Umbilical cord (tissue), 2 donors: Measurements from ENCODE around the gene NET1. TPM values are rescaled to one million over a fixed set of nuclear protein-coding genes. Genes with fewer than 3 reads are reported as not detected.
A peak's percentile ranks its signal among the peaks of the same experiment; 100 is the strongest.

ENCODE experiments used
- DNase-seq: peaks from one replicate; pipeline ENCODE4 v3.0.0-alpha.2; 2015; ENCODE audit warnings: low spot score
- total RNA-seq: library from RNA; depleted of rRNA; stranded (reverse); fragments of >200 nt; gene quantifications from one replicate; pipeline ENCODE4 v1.2.3, GENCODE V29; 2014; ENCODE audit warnings: low replicate concordance; ENCODE audit not compliant: insufficient read depth

NET1 gene
- total RNA-seq, 1 donor from 2014 or later = 63.6 TPM

DNA sequence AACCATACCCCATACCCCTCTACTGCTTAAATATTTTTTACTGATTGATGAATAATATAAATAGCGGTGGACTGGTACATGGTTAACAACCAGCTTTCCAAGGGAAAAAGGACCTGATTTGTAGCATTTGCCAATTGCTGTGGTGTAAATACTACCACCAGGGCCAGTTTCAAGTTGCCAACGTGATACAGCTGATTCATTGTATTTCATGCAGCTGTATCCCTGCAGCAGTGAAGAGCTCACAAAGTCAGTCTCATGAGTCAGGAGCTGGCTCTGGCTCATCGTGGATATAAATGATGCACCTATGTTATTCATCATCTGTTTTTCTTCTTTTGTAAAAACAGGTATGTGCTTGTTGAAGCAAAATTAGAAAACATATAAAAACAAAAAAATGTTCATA lies 71.8 kb downstream of the NET1 start:
- DNase-seq = no peak

DNA sequence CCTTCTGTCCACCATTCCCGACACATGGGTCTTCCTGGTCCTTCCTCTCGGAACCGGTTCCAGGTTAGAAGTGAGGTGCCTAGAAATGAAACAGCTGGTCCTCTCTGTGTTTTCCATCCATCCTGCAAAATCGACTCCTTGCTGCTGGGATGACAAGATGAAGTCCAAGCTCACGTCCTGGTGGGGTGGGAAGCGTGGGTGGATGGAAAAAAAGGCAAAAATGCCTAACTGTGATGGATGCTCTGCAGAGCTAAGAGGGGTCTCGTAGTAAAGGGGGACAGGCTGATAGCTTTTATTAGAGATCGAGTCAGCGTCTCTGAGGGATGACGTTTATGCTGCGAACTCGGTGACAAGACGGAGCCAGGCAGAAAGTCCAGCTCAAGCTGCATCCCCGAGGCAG lies 72.9 kb downstream of the NET1 start:
- no peak for DNase-seq

DNA sequence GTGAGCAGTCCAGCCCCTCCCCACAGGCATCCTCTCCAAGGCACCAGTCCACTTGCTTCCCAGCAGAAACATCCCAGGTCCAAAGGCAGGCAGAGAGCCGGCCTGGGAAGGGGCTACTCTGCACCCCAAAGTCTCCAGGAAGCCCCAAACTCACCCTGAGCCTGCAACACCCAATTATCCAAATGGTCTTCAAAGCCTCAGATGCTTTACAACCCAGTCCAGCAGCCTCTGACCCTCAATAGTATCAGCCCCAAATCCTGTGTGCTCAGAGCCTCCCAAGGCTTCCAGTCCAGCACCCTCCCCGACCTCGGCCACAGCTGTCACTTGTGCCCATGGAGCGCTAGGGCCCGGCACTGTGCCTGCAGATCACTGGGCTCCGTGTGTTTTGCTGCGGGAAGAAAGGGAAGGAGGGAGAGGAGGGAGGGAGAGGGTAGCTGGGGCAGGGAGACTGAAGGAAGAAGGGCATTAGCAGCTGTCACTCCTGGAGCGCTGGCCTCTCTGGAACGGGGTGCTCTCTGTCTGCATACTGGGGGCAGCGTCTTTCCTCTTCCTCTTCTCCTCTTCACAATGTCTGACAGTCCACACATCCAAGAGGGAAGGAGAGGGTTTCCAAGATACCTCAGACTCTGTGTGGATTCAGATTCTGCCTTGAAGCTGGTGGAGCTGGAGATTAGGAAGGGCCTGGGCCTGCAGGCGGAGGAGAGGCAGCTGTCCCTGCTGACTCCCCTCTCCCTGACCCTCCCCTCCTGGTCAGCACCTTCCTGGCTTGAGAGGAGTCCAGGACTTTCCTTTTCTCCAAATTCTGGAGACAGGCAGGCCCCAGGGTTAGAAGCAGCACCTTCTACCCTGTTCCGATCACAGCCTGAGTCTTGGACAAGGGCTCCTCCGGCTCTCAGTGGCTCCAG lies 73.8 kb downstream of the NET1 start:
- DNase-seq = no peak

DNA sequence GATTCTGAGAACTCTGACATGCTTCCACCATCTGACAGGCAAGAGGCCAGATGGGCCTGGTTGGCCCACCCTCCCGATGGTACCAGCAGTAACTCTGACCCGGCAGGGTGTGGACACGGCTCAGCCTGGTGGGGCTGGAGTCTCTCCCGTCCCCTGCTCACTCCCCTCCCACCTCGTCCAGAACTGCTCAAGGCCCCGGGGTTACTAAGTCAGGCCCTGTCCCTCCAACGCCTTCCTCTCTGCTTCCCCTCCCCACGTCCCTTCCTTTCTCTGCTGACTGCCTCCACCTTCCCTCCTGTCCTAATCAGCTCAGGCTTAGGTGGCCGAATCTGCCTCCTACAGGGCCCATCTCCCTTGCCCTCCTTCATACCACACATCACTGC lies 74.5 kb downstream of the NET1 start:
- peak; percentile 30 for DNase-seq

DNA sequence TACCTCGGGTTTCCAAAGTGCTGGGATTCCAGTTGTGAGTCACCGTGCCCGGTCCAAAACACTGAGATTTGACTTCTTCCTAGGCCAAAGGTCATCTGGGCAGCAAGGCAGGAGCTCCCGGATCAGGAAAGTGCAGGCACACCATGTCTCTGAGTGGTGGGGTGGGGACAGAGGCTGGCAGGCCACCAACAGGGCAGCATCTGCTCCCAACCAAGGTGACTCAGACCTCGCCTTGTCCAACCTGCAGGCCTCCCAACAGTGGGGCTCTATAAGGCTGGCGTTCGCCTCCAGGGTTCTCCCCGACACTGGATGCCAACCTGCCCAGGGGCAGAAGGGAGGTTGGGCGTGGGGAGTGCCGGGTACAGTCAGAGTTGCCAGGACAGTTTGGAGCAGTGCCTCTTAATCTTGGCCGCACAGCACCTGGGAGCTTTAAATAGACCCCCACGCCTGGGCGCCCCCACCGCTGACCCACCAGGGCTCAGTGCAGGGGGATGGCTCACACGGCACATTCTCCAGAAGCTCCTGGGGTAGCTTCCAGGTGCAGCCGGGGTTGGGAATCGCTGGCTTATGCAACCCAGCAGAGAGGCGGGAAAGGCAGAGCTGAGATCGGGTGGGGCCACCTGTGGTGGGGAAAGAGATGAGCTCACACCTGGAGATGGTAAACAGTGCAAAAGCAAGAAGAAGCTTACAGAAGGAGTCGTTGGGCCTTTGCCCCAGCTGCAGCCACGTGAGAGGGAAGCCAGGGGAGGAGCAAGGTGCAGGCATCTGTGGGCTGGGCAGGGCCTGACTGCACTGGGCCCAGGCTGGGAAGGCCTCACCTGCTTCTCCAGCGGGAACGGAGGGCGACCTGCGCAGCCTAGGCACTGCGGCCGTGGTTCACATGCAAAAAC lies 76.2 kb downstream of the NET1 start:
- no peak for DNase-seq

DNA sequence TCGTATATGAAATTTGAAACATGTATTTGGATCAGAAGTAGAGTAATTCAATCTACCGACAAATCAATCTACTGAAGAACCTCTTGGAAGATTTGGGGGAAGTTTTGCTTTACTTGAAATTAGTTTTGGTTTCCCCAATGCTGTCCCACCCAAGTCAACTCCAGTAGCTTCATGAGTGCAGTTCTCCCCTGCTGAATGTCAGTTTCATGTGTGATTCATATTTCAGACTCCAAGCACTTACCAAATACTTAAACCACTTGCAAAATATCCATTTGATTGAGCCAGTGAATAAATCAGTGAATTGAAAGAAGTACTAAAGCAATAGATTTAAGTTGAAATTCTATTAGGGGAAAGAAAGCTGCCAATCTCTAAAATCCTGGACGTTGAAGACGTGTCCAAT lies 77.7 kb downstream of the NET1 start:
- no peak for DNase-seq

DNA sequence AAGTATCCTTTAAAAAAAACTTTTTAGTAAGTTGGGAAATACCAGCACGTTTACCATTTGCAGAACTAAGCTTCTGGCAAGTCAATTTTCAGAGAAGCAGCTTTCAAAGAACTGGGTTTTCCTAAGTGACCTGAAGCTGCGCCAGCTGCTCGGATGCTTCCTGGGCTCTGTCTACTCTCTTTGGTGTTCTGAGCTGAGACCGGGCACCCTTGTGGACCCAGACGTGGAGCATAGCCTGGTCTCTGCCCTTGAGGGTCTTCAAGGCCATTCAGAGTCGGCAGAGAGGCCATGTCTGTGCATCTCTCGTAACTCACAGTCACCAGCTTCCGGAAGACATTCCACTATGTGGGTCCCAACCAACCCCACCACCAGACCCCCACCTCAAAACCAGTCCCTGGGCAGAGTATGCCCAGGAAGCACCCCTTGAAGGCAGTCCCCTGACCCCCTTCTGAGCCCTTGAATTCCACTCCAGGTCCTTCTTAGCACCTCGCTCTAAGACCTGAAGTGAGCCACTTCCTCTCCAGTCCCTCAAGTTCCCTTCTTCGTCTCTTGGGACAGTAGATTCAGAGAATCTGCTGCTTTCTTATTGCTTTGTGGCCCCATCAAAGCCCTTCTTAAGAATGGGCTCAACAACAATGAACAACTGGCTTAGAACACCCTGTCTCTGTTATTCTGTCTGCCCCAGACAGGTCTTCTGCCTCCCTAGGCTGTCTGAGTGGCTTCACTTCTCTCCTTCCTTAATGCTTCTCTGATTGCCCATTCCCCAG lies 78.5 kb downstream of the NET1 start:
- DNase-seq = no peak

DNA sequence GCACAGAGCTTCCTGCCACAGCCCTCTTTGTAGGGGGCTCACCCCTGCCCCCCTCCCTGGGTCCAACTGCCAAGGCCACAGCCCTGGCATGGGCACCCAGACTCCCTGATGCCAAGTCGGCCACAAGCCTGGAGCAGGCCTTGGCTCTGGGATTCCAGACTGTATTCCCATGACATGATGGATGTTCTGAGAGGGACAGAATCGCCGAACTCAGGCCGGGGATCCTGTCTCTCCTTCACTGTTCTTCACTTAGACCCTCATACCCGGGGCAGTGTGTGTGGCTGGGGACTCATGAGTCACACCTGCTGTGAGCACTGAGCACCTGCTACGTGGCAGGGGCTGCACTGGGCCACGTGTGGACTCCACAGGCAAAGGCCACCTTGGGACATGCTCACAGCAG lies 79.1 kb downstream of the NET1 start:
- no peak for DNase-seq

DNA sequence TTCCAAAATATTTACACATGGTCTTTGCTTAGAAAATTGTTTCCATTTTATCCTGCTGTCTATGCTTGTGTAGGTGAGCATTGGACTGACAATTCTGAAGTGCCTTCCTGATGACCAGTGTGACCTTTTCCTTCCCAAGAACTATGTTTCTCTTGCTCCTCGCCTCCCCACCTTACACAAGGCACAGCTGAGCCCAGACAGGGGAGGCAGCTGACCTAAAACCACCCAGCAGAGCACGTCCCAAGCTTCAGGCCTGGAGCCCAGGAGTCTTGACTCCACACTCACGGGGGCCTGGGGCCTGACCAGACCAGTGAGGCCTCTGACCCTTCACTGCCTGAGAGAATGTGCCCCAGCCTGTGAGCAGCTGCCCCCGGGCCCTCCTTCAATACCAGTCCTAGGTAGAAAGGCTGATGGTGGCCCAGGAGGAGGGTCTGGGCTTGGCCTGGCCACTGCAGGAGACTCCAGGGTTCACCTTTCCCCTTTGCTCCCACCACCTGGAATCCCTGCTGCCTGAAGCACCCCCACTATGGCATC lies 80.0 kb downstream of the NET1 start:
- no peak for DNase-seq

DNA sequence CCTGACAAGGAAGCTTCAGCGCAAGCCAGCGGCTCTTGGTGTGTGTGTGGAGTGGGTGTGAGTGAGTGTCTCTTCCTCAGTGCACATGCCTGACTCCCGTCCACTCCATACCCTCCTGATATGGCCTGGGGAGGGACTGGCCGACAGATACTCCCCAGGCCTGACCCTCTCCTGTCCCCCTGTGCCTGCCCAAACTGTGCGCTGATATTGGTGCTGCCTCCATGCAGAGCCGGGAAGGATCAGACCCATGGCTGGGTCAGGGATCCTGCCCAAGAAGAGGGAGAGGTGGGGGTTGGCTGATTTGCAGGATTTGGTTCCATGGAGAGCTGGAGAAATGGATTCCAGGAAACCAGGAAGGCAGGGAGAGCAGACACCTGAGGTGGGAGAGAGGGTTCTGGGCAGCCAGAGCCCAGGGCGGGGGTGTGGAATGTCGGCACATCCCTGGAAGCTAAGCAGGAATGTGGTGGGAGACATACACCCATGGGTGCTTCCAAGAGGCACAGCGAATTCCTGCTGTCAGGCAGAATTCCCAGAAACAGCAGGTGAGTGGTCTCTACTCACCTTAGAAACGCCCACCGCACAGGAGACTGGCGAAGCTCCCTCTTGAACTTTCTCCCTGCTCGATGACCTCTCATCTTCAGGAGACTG lies 80.7 kb downstream of the NET1 start:
- no peak for DNase-seq

DNA sequence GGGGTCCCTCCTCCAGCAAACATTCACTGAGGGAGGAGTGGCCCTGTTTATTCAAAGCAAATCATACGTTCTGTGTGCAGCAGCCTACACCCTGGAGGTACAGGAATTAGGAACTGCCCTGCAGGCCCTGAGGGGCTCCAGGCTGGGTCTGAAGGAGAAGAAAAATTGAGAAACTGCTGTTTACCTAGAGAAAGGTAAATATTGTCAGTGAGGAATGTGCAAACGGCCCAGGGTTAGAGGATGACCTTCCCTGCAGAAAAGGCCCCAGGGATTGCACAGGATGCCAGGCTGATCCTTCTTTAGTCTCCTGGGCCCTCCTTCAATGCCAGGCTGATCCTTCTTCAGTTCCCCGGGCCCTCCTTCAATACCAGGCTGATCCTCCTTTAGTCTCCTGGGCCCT lies 81.3 kb downstream of the NET1 start:
- no peak for DNase-seq

DNA sequence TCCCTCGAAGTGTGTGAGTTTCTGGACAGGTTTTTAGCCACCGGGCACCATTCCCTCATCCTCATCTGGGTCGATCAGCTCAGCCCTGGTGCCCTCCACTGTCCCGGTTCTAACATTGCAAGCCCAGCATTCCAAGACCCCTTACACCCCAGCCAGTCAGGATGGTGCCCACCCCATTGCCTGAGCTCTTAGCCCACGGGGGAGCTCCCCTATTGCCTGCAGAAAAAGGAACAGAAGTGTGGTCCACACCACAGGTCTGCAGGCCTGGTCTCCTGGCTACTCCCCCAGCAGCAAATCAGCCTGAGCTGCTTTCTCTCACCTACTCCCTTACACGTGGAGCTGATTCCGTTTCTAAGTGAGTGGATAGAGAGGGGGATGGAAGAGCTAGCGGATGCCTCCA lies 82.3 kb downstream of the NET1 start:
- DNase-seq = no peak

DNA sequence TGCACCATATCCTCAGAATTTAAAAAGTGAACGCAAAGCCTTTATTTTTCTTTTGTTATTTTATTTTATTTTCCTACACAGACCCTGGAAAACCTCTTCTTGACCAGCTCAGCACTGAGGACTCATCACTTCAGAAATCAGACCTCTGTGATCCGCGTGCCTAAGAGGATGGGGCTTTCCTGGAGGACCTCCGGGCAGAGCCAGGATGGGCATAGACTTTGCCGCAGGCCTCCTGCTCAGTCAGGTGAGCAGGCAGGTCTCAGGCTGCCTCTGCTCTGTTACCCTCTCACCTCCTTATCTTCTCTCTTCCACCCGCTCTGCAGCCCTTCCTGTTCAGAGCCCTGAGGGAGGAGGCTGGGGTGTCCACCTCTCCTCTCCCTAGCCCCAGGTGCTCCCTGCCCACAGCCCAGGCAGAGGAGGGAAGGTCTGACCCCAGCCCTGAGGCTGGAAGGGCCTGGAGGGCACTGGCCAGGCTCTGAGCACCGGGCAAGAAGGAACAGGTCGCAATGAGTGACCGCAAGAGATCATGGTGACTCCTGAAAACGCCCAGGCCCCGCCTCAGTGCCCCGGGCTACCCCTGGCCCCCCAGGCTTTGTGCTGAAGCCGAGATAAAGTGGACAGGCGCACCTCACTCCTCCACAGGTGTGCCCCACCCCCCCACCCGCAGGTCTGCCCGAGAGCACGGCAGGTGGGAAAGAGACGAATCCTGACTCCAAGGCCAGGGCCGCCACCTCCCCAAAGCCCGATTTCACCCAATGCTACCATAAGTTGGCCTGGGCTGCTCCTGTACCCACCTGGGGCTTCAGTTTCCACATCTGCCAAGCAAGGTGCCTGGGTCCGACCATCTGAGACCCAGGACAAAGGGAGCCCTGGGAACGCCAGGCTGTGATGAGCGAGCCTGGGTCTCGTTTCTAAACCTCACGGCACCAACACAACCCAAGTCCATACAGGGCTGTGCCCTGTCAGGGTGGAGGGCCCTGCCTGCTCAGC lies 84.2 kb downstream of the NET1 start:
- no peak for DNase-seq

DNA sequence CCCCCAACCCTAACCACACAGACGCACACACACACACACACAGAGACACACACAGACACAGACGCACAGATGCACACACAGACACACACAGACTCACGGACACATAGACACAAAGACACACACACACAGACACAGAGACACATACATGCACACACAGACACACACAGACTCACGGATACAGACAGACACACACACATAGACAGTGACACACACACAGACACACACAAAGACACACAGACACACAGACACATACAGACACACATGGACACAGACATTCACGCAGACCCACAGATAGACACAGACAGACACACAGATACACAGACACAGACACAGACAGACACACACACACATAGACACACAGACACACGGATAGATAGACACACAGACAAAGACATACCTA lies 84.9 kb downstream of the NET1 start:
- no peak for DNase-seq

DNA sequence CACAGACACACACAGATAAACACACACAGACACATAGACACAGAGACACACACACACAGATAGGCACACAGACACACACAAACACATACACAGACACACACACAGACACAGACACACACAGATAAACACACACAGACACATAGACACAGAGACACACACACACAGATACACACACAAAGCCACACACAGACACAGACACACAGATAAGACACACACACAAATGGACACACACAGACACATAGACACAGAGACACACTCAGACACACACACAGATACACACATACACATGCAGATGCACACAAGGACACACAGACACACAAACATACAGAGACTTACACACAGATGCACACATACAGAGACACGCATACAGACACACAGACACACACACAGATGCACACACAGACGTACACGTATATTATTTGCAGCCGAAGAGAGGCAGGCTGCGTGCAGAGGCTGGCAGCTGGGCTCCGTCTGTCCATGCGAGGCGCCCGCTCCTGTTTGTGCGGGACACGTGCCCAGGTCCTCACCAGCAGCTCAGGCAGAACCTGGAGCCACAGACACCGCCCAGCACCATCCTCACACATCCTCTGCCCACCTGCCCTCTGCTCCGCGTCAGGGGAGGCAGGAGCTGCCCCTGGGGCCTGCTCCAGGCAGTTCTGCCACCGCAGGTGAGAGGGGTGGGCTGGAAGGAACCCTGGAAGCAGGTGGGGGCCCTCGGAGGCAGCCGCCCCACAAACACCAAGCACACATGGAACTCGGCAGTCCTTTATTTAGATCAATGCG lies 85.8 kb downstream of the NET1 start:
- DNase-seq = no peak

DNA sequence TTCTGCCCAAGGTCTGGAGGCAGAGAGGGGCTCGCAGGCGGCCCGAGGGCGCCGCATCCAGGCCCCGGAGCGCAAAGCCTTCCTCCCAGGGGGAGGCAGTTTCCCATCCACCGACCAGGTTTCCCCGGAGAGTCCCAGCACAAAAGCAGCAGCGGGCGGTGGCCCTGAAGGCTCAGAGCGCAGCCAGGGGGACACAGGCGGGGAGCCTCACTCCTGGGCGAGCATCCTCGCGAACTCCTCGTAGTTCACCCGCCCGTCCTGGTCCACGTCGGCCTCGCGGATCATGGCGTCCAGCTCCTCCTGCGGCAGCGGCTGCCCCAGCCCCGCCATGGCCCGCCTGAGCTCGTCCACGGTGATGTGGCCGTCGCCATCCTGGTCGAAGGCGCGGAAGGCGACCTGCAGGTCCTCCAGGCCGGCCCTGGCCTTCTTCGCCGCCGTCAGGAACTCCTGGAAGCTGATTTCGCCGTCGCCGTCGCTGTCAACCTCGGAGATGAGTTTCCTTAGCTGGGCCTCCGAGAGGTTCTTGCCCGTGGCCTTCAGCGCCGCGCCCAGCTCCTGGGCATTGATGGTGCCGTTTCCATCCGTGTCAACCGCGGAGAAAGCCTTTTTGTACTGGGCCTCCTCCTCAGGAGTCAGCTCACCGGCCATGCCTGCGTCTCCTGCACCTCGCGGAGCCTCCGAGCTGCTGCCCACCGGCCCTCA lies 86.6 kb downstream of the NET1 start:
- no peak for DNase-seq

DNA sequence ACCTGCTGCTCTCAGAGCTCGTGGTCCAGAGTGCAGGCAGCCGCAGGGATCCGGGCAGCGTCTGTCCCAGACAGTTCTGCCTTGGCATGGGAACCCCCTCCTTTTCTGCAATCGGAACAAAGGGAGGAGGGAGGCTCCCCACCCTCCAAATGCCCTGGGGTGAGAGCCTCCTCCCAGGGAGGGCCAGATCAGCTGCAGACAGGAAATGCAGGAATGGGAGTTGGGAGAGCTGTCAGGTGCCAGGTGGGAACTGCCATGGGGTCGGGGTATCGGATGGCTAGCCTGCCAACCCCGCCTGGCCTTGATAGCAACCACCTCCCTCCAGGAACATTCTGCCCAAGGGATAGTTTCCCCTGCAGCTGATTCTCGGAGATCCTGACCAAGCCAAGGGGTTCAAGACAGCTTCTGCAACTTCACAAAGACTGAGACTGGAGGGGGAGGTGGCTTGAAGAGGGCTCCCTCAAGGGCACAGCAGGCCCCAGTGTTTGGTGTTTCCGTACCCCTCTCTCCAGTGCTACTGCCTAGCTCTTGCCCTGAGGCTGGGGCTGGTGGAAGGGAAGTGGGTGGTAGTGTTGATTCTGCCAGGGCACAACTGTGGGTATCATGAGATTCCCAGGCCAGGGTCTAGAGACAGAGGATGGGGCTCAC lies 87.3 kb downstream of the NET1 start, which contains the start of gene CALML5:
Gene CALML5 (minus strand): TSS at position 78 of the 648 bp plus-strand sequence. CDS start 132 bp downstream, outside the sequence.
- DNase-seq = no peak

DNA sequence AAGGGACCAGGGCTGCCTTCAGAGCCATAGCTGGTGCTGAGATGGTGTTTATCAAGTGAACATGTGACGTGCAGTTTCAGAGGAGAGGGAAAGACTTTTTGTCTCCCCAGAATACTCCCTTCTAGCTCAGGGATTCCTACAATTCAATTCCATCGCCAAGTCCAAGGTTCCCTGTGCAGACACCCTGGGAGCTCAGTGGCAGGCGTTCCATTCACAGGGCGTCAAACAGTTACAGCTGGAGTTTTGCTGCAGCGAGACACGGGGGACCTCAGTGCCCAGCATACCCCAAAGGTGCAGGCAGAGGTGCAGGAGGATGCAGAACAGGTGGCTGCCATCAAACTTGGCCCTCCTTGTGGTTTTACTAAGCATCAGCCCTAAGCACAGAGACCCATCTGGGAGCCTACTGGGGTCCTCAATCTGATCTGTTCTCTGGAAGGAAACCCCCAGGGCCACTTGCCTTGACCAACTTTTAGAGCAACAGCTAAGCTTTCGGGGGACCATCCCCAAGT lies 87.9 kb downstream of the NET1 start:
- no peak for DNase-seq
